ENCODE data around the gene OTP. TPM values are rescaled to one million over a fixed set of nuclear protein-coding genes. Genes with fewer than 3 reads are reported as not detected.

OTP gene
- total RNA-seq, 2 donors from 2014 or later: not detected

GRCh38 chr5:77630114-77630680 is 8.3 kb downstream of the OTP start:
- Histone ChIP-seq H3K27me3 (replicated peaks; ENCODE audit: insufficient read depth) (peaks cover 40% of the 10 kb centered on the region), H3K9me3 (no peaks in the 10 kb centered on the region), H3K36me3 (no peaks in the 10 kb centered on the region), H3K27ac (no peak overlapping the region), H3K4me3 (peak overlapping the region; percentile 73), H3K4me1 (ENCODE audit: control insufficient read depth in 1 of 2, low read depth in 2 of 2) (peaks cover 4 to 22% of the 10 kb centered on the region in 2 donors)
- DNase-seq (ENCODE audit: low spot score) (no peak), ATAC-seq (ENCODE audit: insufficient number of reproducible peaks, low FRiP score, low read depth) (no peak)
- no peak for TF ChIP-seq CTCF (IDR thresholded peaks at IDR 0.05)

GRCh38 chr5:77629509-77630113 is 8.9 kb downstream of the OTP start:
- ATAC-seq (ENCODE audit: insufficient number of reproducible peaks, low FRiP score, low read depth) (no peak), DNase-seq (ENCODE audit: low spot score) (no peak)
- Histone ChIP-seq H3K9me3 (no peaks in the 10 kb centered on the region), H3K27ac (no peak overlapping the region), H3K36me3 (no peaks in the 10 kb centered on the region), H3K4me3 (peak overlapping the region; percentile 73), H3K4me1 (ENCODE audit: control insufficient read depth in 1 of 2, low read depth in 2 of 2) (peaks cover 4 to 22% of the 10 kb centered on the region in 2 donors), H3K27me3 (replicated peaks; ENCODE audit: insufficient read depth) (peaks cover 40% of the 10 kb centered on the region)
- TF ChIP-seq CTCF (IDR thresholded peaks at IDR 0.05): no peak

- Histone ChIP-seq H3K27ac (no peak overlapping the region), H3K27me3 (replicated peaks; ENCODE audit: insufficient read depth) (peaks cover 38% of the 10 kb centered on the region), H3K9me3 (no peaks in the 10 kb centered on the region), H3K4me3 (peak overlapping the region; percentile 73), H3K36me3 (no peaks in the 10 kb centered on the region), H3K4me1 (ENCODE audit: control insufficient read depth in 1 of 2, low read depth in 2 of 2) (peaks cover 4 to 22% of the 10 kb centered on the region in 2 donors)
- DNase-seq (ENCODE audit: low spot score) (no peak), ATAC-seq (ENCODE audit: insufficient number of reproducible peaks, low FRiP score, low read depth) (no peak)
- no peak for TF ChIP-seq CTCF (IDR thresholded peaks at IDR 0.05)
Observed at GRCh38 chr5:77628840-77629508, 9.5 kb downstream of the OTP start.

GRCh38 chr5:77627869-77628674 is 10.4 kb downstream of the OTP start:
- Histone ChIP-seq H3K27me3 (replicated peaks; ENCODE audit: insufficient read depth) (peaks cover 33% of the 10 kb centered on the region), H3K27ac (no peak overlapping the region), H3K9me3 (no peaks in the 10 kb centered on the region), H3K4me1 (ENCODE audit: control insufficient read depth in 1 of 2, low read depth in 2 of 2) (peaks cover 4 to 22% of the 10 kb centered on the region in 2 donors), H3K4me3 (no peak overlapping the region), H3K36me3 (no peaks in the 10 kb centered on the region)
- no peak for DNase-seq (ENCODE audit: low spot score)
- no peak for TF ChIP-seq CTCF (IDR thresholded peaks at IDR 0.05)
- no peak for ATAC-seq (ENCODE audit: insufficient number of reproducible peaks, low FRiP score, low read depth)
